Right ventricle myocardium inferior (tissue), 1 donor: ENCODE results near the gene KLHL12. TPM values are rescaled to one million over a fixed set of nuclear protein-coding genes. Genes with fewer than 3 reads are reported as not detected.
"Not testable (repeated sequence)": the region's sequence is repeated elsewhere in the genome, so short reads cannot be mapped to it uniquely, and the experiment has no call there.

Source experiments
- ATAC-seq: fragments of 200-7000 bp; cut with Tn5 transposase; one replicate; pipeline ENCODE4 v1.9.1; 2020; ENCODE audit warnings: mild to moderate bottlenecking, moderate library complexity
- DNase-seq: peaks from one replicate; pipeline ENCODE4 v3.0.0; 2021; ENCODE audit errors: missing footprints
- intact Hi-C: fragments of 100-400 bp; cut with DNase I; formaldehyde crosslinking; loops from one replicate; pipeline ENCODE4 v1.11.0; 2022
- total RNA-seq: library from RNA; stranded (reverse); fragmentation: NEBNext Ultra II Directional; extraction: Animal tissue kit (Norgen Biotek cat#: 25700); gene quantifications from one replicate; pipeline ENCODE4 v1.2.1, GENCODE V29; 2021
- donor health status: DM: no; HTN: yes; CAD: no; lungs with severe emphysema.

Gene KLHL12
- total RNA-seq, 1 donor from 2014 or later = 19.3 TPM

GRCh38 chr1:202908998-202909397 lies 18.0 kb downstream of the KLHL12 start:
- DNase-seq = no peak
- ATAC-seq = no peak
- intact Hi-C loops = no loop called here

GRCh38 chr1:202905331-202905730 lies 21.7 kb downstream of the KLHL12 start:
- intact Hi-C loops = no loop called here
- DNase-seq = no peak
- ATAC-seq = no peak

GRCh38 chr1:202903808-202904207 lies 23.2 kb downstream of the KLHL12 start:
- intact Hi-C loops, ATAC-seq, DNase-seq: not testable (repeated sequence)

GRCh38 chr1:202901555-202901954 lies 25.5 kb downstream of the KLHL12 start:
- intact Hi-C loops = no loop called here
- DNase-seq (no peak), ATAC-seq (no peak)

DNA sequence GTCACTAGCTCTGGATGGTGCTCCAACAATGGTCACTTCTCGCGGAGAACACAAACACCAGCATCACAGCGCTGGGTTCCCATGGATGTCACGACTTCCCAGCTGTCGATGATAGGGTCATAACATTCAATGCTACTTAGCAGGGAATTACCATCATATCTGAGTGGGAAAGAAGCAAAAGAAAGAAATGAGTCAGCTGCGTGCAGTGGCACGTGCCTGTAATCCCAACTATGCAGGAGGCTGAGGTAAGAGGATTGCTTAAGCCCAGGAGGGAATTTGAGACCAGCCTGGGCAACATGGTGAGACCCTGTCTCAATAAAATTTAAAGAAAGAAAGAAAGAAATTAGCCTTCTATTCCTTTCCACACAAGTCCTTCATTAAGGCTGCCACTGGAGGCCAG lies 34.5 kb downstream of the KLHL12 start:
- intact Hi-C loops = no loop called here
- DNase-seq (no peak), ATAC-seq (no peak)

DNA sequence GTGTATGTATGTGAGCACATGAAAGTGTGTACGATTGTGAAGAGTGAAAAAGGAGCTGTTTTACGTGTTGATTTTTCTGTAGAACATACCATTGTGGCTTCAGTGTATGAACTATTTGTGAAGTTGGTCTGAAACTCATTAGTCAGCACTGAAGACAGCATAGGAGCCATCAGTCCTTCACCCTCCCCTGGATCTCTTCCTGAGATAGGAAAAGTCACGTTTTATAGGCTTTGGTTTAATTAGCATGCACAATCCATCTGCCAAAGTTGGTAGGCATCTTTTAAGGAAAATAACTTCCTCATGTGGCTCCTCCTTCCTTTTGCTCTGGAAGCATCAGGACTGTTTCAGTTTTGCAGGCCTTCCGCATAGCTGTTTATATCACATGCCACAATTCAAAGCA lies 36.6 kb downstream of the KLHL12 start:
- ATAC-seq (no peak), DNase-seq (no peak)
- intact Hi-C loops = no loop called here

- ATAC-seq = peak; percentile 99
These were observed 38.3 kb downstream of the KLHL12 start, which contains the start of gene RABIF for GRCh38 chr1:202888531-202889360. Gene RABIF, minus strand, starts transcription at chr1:202889149. Its CDS starts 51 bp downstream, at chr1:202889098.

GRCh38 chr1:202888221-202888530 lies 38.9 kb downstream of the KLHL12 start:
- ATAC-seq (no peak), DNase-seq (no peak)
- intact Hi-C loops = loop anchor here (2.0 kb wide), 1 partner anchor 77 kb away; the partner anchor contains the start of gene PCAT6

More at GRCh38 chr1:202888531-202889360, 38.3 kb downstream of the KLHL12 start, which contains the start of gene RABIF:
- intact Hi-C loops = loop anchor here (2.0 kb wide), 1 partner anchor 78 kb away; the partner anchor contains the start of gene PCAT6
- DNase-seq = peak; percentile 99

DNA sequence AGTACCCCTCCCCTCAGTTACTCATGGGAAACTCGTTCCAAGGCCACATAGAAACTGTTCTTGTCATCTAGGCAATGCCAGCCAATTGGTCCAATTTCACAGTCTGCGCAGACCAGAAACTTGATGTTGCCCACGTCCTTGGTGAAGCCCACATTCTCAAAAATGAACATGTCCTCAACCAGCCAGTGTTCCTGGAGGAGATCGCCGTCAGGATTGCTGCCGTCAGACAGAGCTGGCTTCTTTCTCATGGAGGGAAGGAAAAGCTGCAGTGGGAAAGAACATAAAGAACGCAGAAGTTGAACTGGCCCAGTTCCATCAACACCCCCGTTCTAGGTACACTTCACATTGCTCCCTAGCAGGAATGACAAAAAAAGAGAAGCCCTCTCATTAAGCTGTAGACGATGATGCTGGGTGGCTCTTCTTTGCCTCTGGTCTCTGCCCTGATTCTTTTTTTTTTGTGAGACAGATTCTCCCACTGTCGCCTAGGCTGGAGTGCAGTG lies 46.0 kb downstream of the KLHL12 start:
- no peak for DNase-seq
- intact Hi-C loops = no loop called here
- no peak for ATAC-seq

DNA sequence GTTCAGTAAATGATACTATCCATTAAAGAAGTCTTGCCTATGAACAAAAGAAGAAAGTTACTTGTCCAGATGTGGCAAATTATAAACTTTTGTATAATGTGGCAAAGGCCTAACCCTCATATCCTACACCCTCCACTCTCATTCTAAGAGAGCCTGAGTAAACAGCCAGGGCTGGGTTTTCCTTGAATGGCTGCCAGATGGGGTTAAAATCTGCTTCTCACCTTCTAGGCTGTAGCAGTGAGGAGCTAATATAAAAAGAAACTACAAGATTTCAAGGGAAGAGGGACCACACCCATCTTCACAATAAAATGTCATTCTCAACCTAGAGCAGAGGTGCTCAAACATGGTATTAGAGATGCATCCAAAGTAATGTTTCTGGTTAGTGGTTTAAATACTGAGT lies 47.0 kb downstream of the KLHL12 start:
- intact Hi-C loops = no loop called here
- ATAC-seq (no peak), DNase-seq (no peak)

GRCh38 chr1:202879128-202879527 lies 47.9 kb downstream of the KLHL12 start:
- DNase-seq (no peak), ATAC-seq (no peak)
- intact Hi-C loops = no loop called here

GRCh38 chr1:202873026-202873425 lies 54.0 kb downstream of the KLHL12 start:
- intact Hi-C loops = no loop called here
- ATAC-seq (no peak), DNase-seq (no peak)

- intact Hi-C loops = no loop called here
- ATAC-seq (no peak), DNase-seq (no peak)
These were observed 55.7 kb downstream of the KLHL12 start for GRCh38 chr1:202871367-202871766.

- ATAC-seq = no peak
These were observed 64.1 kb downstream of the KLHL12 start for GRCh38 chr1:202862679-202863560.

GRCh38 chr1:202861420-202862132 lies 65.5 kb downstream of the KLHL12 start:
- ATAC-seq (peak; percentile 96), DNase-seq (peak; percentile 98)
- intact Hi-C loops = no loop called here

More at GRCh38 chr1:202862679-202863560, 64.1 kb downstream of the KLHL12 start:
- no peak for DNase-seq
- intact Hi-C loops = no loop called here

DNA sequence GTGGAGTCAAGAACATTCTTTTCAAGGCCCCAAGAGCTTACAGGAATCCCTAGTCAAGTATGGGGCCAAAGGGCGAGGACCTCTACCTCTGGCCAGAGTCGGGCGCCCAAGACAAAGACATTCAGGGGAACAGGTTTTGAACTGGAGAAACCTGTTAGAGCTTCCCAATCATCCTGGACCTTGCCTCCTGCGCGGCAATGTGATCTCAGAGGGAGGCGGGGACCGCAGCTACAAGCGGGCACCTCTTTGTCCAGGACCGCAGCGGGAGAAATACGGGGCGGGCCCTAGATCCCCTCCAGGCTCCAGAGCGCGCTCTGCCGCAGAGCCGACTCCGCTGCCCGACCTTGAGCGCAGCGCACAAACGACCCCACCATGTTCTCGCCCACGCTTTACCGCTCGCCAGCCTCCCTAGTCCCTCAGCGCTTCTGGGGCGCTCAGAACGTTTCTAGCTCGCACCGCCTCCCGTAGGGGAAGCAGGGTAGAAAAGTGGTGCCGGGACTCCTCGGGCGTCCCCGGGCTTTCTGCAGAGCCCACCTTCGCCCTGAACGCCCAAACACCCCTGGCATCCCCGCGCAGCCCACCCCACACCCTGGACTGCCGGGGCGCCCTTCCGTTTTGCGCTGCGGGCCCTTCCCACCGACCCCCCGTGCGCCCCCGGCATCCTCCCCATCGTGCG lies 66.2 kb downstream of the KLHL12 start:
- DNase-seq (no peak), ATAC-seq (peak; percentile 38)
- intact Hi-C loops = no loop called here

DNA sequence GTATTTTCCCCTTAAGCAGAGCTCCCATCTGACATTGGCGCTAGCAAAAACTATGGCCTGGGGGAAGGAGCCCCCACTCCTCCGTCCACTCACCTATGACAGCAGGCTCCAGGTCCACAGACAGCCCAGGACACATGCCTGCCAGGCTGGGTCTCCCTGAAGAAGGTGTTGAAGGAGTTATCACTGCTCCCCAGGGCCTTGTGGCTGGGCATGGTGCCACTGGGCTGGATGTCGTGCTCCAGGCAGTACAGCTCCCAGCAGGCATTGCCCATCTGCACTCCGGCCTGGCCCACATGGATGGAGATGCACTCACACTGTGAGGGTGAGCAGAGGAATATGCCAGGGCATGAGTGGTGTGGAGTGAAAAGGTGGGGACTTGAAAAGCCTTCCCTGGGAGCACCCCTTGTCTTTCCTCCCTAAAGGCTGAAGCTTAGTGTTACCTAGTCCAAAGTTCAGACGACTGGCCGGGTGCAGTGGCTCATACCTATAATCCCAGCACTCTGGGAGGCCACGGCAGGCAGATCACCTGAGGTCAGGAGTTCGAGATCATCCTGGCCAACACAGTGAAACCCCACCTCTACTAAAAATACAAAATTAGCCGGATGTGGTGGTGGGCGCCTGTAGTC lies 68.1 kb downstream of the KLHL12 start:
- DNase-seq (peak; percentile 76), ATAC-seq (no peak)
- intact Hi-C loops = no loop called here

- intact Hi-C loops = no loop called here
- peak; percentile 78 for ATAC-seq
These were observed 68.7 kb downstream of the KLHL12 start for GRCh38 chr1:202858331-202858730.

More at GRCh38 chr1:202858331-202858730, 68.7 kb downstream of the KLHL12 start:
- DNase-seq = no peak
